NAMALWA (cell line): ENCODE data around the gene NKAP.
"Not testable (repeated sequence)": the region's sequence is repeated elsewhere in the genome, so short reads cannot be mapped to it uniquely, and the experiment has no call there.

Experiments
- DNase-seq: peaks from one replicate; pipeline ENCODE4 v3.0.0-alpha.2; 2015; ENCODE audit warnings: low spot score

Gene NKAP

GRCh38 chrX:119943185-119943988, at the start of gene NKAP:
Gene NKAP, minus strand, starts transcription at chrX:119943751. Its CDS starts 146 bp downstream, at chrX:119943605.
- peak; percentile 88 for DNase-seq

- DNase-seq: no peak
Measured at GRCh38 chrX:119991005-119991787, 47.6 kb upstream of the NKAP start.

DNA sequence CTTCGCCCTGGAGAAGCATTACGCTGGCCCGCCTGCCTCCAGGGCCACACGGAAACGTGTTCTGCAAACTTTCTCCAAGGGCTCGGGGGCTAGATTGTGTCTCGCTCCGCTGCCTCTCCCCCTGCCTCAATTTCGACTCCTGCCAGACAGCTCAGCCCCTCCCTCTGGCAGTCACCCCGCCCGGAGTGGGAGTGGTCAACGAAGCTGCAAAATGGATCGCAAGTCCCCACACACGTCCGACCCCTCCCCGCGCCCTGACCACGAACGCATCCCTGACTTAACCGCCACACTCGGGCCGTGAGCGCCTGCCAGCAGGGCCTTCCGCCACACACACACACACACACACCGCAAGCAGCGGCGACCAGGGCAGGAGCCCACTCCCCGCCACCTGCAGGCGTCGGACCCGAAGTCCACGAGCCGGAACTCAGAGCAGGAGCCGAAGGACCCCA, 47.0 kb upstream of the NKAP start:
- no peak for DNase-seq

DNA sequence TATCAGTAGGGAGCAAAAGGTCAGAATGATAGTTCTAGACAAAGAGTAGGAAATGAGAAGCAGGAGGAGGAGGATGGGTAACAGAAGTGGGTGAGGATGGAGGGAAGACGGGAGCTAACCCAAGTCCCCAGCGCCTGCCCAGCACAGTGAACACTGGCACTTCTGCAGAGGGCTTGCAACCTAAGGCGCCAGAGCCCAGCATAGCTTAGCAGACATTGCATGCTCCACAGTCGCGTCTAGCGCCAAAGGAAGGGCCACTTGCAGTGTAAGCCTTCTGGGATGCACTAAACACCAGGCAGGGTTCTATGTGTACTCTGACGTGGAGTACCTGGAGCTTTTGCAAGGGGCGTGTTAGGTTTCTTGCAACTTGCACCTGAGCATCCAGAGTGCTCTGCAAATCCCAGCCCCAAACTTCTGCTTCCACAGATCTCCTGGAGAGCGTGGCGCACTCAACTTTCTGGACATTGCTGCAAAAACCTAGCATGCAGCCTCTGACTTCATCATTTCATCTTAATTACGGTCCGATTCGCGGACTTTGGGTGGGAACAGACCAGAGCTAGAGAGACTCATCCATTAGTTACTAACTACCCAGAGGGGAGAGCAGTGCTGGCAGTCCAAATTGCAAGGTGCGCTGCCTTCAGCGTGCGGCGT, 46.5 kb upstream of the NKAP start:
- no peak for DNase-seq

GRCh38 chrX:119986203-119986602, 42.7 kb upstream of the NKAP start:
- no peak for DNase-seq

DNA sequence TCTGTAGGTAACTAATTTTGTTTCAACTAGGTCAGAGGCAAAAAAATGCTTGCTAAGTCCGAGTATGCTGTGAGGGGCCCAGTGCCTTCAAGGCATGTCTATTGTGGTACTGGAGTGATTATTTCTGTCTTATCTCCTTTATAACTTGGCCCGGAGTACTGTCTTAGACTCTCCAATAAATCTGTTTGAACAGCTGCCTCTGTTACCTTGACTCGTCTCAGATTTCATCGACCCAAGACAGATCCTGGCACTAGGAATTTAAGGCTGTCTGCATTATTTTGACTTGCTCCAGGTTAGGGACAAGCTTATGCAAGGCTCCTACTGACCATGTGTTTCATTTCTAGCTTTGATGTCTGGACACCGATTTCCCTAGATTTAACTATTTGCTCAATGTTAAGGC, 41.1 kb upstream of the NKAP start:
- no peak for DNase-seq

DNA sequence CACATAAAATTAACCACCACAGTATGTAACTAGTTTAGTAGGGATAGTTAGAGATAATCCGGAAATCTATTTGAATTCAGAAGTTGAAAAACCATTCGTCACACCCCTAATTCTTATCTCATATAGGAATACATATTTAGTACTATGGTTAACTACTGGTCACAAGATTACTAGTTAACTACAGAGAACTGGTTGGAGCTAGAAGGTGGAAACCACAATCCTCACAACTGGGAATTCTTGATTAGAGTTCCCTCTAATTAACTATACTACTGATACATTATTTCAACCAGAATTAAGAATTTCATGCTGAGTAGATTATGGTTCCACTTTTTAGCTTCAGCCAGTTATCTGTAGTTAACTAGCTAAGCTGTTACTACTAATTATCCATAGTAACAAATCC, 39.9 kb upstream of the NKAP start:
- no peak for DNase-seq

GRCh38 chrX:119982145-119982544, 38.6 kb upstream of the NKAP start:
- DNase-seq: no peak

DNA sequence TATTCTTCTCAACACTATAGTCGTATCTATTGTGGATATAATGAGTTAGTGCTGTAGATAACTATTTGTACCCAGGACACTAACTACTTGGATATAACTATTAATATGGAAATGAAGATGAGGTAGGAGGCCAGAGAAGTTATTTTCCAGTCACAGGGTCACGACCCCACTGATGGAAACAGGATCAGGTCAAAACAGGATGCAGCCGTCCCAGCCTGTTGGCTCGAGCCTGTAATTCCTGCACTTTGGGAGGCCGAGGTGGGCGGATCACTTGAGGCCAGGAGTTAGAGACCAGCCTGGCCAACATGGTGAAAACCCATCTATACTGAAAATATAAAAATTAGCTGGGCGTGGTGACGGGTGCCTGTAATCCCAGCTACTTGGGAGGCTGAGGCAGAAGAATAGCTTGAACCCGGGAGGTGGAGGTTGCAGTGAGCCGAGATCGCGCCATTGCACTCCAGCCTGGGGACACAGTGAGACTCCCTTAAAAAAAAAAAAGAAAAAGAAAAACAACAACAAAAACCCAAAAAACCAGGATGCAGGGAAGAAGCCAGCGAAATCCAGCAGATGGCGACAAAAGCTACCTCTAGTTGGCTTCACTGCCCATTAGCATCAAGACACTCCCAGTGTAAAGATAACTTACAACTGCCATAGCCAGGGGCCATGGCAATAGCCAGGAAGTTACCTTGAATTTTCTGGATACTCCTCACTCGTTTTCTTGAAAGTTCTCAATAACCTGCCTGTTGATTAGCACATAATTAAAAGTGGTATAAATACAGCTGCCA, 37.9 kb upstream of the NKAP start:
- DNase-seq: peak; percentile 53

GRCh38 chrX:119977172-119977571, 33.6 kb upstream of the NKAP start:
- DNase-seq: not testable (repeated sequence)

- DNase-seq: no peak
Measured at GRCh38 chrX:119971184-119971583, 27.6 kb upstream of the NKAP start.

DNA sequence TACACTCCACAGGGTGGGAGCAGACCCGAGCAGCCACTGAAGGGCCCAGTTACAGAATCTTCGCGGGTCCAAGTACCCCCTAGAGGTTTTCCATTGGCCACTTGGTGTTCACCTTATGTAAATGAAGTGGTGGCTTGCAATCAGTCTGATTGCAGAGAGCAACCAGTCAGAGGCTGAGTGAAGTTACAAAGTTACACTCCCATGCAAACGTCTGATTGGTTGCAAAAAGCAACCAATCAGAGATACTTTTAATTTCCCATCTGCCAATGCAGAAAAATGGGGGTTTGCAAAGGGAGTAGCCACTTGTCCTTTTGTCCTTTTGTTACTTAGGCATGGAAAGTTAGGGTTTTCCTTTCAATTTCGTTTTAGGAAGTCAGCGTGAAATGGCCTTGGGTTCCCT, 27.0 kb upstream of the NKAP start:
- DNase-seq: no peak

- not testable (repeated sequence) for DNase-seq
Measured at GRCh38 chrX:119966837-119967236, 23.3 kb upstream of the NKAP start.

DNA sequence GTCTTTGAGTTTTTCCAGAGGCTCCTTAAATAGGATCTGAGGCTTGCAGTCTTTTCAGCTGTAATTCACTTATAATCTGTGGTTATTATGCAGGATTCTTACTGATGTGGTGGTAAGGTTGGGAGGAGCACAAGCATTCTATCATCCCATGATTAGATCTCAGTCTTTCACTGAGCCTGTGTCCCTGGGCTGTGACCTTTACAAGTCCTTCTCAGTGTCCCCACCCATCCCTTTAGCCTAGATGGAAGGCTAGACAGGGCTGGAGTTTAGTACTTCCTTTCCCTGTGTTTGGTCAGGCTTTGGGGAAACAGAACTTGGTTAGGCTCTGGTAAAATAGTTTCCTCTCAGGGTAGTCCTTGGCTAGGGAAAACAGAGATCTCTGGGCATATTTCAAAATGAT, 17.1 kb upstream of the NKAP start:
- DNase-seq: no peak

DNA sequence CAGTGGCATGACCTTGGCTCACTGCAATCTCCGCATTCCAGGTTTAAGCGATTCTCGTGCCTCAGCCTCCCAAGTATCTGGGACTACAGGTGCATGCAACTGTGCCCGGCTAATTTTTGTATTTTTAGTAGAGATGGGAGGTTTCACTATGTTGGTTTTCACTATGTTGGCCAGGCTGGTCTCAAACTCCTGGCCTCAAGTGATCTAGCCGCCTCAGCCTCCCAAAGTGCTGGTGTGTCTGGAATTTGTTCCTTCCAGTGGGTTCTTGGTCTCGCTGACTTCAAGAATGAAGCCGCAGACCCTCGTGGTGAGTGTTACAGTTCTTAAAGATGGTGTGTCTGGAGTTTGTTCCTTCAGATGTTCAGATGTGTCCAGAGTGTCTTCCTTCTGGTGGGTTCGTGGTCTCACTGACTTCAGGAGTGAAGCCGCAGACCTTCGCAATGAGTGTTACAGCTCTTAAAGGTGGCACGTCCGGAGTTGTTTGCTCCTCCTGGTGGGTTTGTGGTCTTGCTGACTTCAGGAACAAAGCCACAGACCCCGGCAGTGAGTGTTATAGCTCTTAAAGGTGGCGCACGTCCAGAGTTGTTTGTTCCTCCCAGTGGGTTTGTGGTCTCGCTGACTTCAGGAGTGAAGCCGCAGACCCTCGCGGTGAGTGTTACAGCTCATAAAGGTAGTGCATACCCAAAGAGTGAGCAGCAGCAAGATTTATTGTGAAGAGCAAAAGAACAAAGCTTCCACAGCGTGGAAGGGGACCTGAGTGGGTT, 12.4 kb upstream of the NKAP start:
- not testable (repeated sequence) for DNase-seq

DNA sequence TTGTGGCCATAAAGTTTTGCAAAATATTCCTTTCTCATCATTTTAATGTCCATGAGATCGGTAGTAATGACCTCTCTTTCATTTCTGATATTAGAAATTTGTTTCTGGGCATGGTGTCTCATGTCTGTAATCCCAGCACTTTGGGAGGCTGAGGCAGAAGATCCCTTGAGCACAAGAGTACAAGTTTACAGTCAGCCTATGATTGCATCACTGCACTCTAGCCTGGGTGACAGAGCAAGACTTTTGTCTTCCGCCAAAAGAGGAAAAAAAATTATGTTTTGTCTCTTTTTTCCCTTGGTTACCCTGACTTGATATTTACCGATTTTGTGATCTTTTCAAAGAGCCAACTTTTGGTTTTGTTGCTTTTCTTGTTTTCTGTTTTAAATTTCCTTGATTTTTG, 10.8 kb upstream of the NKAP start:
- no peak for DNase-seq

DNA sequence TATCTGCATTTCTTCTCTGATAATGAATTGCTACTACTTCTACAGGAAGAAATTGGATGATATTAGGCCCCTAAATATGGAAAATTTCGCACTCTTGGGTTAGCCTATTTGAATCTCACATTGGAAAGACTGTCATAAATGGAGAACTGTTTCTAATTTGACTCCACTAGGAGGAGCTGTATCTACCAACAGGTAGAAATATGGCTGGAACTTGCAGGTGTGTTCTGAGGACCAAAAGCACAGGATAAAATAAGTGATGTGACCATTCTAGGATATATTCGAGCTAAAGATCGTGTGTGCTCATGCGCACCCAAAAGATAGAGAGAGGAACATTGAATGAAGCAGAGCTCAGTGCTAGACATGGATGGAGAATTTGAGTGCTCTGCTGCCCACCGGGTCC, 4.8 kb upstream of the NKAP start:
- no peak for DNase-seq

- DNase-seq: no peak
Measured at GRCh38 chrX:119945481-119945880, 1.9 kb upstream of the NKAP start.

GRCh38 chrX:119942831-119943184, 743 bp downstream of the NKAP start:
- DNase-seq: no peak

- DNase-seq: no peak
Measured at GRCh38 chrX:119942173-119942819, 1.3 kb downstream of the NKAP start.

GRCh38 chrX:119941336-119941735, 2.2 kb downstream of the NKAP start:
- no peak for DNase-seq
